Left lung (tissue), 10 donors: Measurements from ENCODE around the gene LGALS3BP. TPM values are rescaled to one million over a fixed set of nuclear protein-coding genes. Genes with fewer than 3 reads are reported as not detected.

Experiments used
- ATAC-seq: fragments of 200-7000 bp; cut with Tn5 transposase; one replicate; pipeline ENCODE4 v1.9.1; 2020; ENCODE audit warnings: moderate library complexity
- DNase-seq, 4 donors: peaks; one replicate each; pipeline ENCODE4 v3.0.0-alpha.2; 2013 to 2020
- H3K27ac ChIP-seq, 2 donors: fragments of 200-600 bp; sonication (generic) in 1 of 2; one replicate each; pipeline versions ENCODE4 v1.5.0 to v1.8.0; 2020 to 2021
- H3K27me3 ChIP-seq, 2 donors: fragments of 200-600 bp; sonication (generic) in 1 of 2; one replicate each; pipeline versions ENCODE4 v1.5.0 to v1.8.0; 2020 to 2021
- H3K36me3 ChIP-seq, 2 donors: fragments of 200-600 bp; sonication (generic) in 1 of 2; one replicate each; pipeline versions ENCODE4 v1.5.0 to v1.8.0; 2020 to 2021
- H3K4me1 ChIP-seq, 2 donors: fragments of 200-600 bp; one replicate each; pipeline ENCODE4 v1.8.0; 2021
- H3K4me3 ChIP-seq, 2 donors: fragments of 200-600 bp; sonication (generic) in 1 of 2; one replicate each; pipeline versions ENCODE4 v1.5.0 to v1.8.0; 2020 to 2021; ENCODE audit warnings: mild to moderate bottlenecking in 1 of 2
- H3K9me3 ChIP-seq, 2 donors: fragments of 200-600 bp; sonication (generic) in 1 of 2; one replicate each; pipeline versions ENCODE4 v1.5.0 to v1.8.0; 2020 to 2021
- CTCF ChIP-seq, 2 donors: fragments of 200-600 bp; sonication (generic) in 1 of 2; IDR thresholded peaks; one replicate each; pipeline versions ENCODE4 v1.5.0 to v1.8.0; 2021; ENCODE audit warnings: antibody characterized with exemption in 2 of 2
- intact Hi-C, 2 donors: fragments of 100-400 bp; cut with DNase I; formaldehyde crosslinking; loops; one replicate each; pipeline versions ENCODE4 v1.11.2 to v1.14.2; 2022
- polyA plus RNA-seq, 6 donors: library from polyadenylated mRNA; unstranded; fragments of 120-200 nt; gene quantifications; one replicate each; pipeline ENCODE4 v1.2.1, GENCODE V29; 2013; ENCODE audit not compliant: insufficient read length in 6 of 6
- total RNA-seq, 2 donors: library from RNA; stranded (reverse); fragmentation: NEBNext Ultra II Directional; extraction: Animal tissue kit (Norgen Biotek cat#: 25700); gene quantifications; one replicate each; pipeline ENCODE4 v1.2.1, GENCODE V29; 2021
- donor health status: DM: no; HTN: yes; CAD: no.
- donor health status: DM: no; HTN: no; CAD: no.

The LGALS3BP gene
- total and polyA plus RNA-seq, 8 donors = 155 to 688 (median 183) TPM

- Histone ChIP-seq H3K9me3 (no peaks in the 10 kb centered on the region), H3K36me3 (peaks cover 0 to 26% of the 10 kb centered on the region in 2 donors), H3K27ac (peak overlapping the region; percentile 87 to 89), H3K27me3 (no peaks in the 10 kb centered on the region), H3K4me3 (peak overlapping the region; percentile 16 to 31), H3K4me1 (peaks cover 11 to 32% of the 10 kb centered on the region in 2 donors)
- no peak for TF ChIP-seq CTCF (IDR thresholded peaks at IDR 0.05)
- intact Hi-C loops = no loop called here
- DNase-seq (peak in 3 of 4 donors; percentile 34 to 75 (median 52)), ATAC-seq (peak; percentile 86)
These were observed 7.1 kb upstream of the LGALS3BP start for GRCh38 chr17:78986649-78987328.

GRCh38 chr17:78986048-78986648, 6.4 kb upstream of the LGALS3BP start:
- peak in 2 of 4 donors; percentile 31 to 39 for DNase-seq
- H3K27ac ChIP-seq = peak overlapping the region; percentile 87 to 89

GRCh38 chr17:78985395-78985794, 5.7 kb upstream of the LGALS3BP start:
- Histone ChIP-seq H3K36me3 (peaks cover 0 to 13% of the 10 kb centered on the region in 2 donors), H3K4me1 (peaks cover 11 to 32% of the 10 kb centered on the region in 2 donors), H3K4me3 (no peak overlapping the region), H3K27me3 (no peaks in the 10 kb centered on the region), H3K9me3 (no peaks in the 10 kb centered on the region), H3K27ac (peak overlapping the region; percentile 87 to 89)
- ATAC-seq (no peak), DNase-seq (no peak)
- TF ChIP-seq CTCF (IDR thresholded peaks at IDR 0.05) = no peak
- intact Hi-C loops = no loop called here

More at GRCh38 chr17:78986048-78986648, 6.4 kb upstream of the LGALS3BP start:
- ATAC-seq = peak; percentile 79
- no peaks in the 10 kb centered on the region for H3K27me3 ChIP-seq
- peaks cover 0 to 20% of the 10 kb centered on the region in 2 donors for H3K36me3 ChIP-seq
- intact Hi-C loops = no loop called here
- peak overlapping the region in 1 of 2 donors; percentile 31 for H3K4me3 ChIP-seq
- no peaks in the 10 kb centered on the region for H3K9me3 ChIP-seq
- TF ChIP-seq CTCF (IDR thresholded peaks at IDR 0.05) = no peak
- peaks cover 11 to 32% of the 10 kb centered on the region in 2 donors for H3K4me1 ChIP-seq

GRCh38 chr17:78981010-78981888, 1.5 kb upstream of the LGALS3BP start:
- Histone ChIP-seq H3K4me1 (peaks cover 25 to 35% of the 10 kb centered on the region in 2 donors), H3K27me3 (no peaks in the 10 kb centered on the region), H3K9me3 (no peaks in the 10 kb centered on the region), H3K27ac (no peak overlapping the region), H3K36me3 (no peaks in the 10 kb centered on the region), H3K4me3 (no peak overlapping the region)
- intact Hi-C loops = no loop called here
- no peak for TF ChIP-seq CTCF (IDR thresholded peaks at IDR 0.05)
- ATAC-seq = no peak
- peak in 1 of 4 donors; percentile 57 for DNase-seq
